OCI-LY7 (cell line): ENCODE data around the gene PDCD10. TPM values are rescaled to one million over a fixed set of nuclear protein-coding genes. Genes with fewer than 3 reads are reported as not detected.
A peak's percentile ranks its signal among the peaks of the same experiment; 100 is the strongest.

Experiments
- BruUV-seq: library from RNA; stranded (reverse); fragments of 400-500 nt; replicated peaks from 2 replicates; lab custom pipeline; 2021; lab: Mats Ljungman, UMichigan
- CTCF ChIA-PET: fragments of 300-600 bp; sonication (Branson Sonifier 250); formaldehyde crosslinking; loops from one replicate; lab custom pipeline; 2022; ENCODE audit warnings: antibody characterized with exemption; ENCODE audit not compliant: unreplicated experiment; lab: Charles Lee
- POLR2A ChIA-PET: fragments of 300-600 bp; sonication (Branson Sonifier 250); formaldehyde crosslinking; loops from one replicate; lab custom pipeline; 2022; ENCODE audit warnings: antibody characterized with exemption; lab: Charles Lee
- DNase-seq: peaks from one replicate; pipeline ENCODE4 v3.0.0-alpha.2; 2015; ENCODE audit warnings: low spot score
- H2AFZ ChIP-seq: fragments of 200-600 bp; sonication (generic), shearing (Covaris generic); 2 replicates; pipeline ENCODE4 v1.6.1; 2014; ENCODE audit warnings: mild to moderate bottlenecking, antibody characterized with exemption, low read length, moderate library complexity
- H3K27ac ChIP-seq: fragments of 200-600 bp; sonication (generic); 2 replicates; pipeline ENCODE4 v1.5.1; 2014; ENCODE audit warnings: mixed run types, low read depth, mild to moderate bottlenecking, moderate library complexity, low read length, inconsistent platforms; ENCODE audit not compliant: poor library complexity, severe bottlenecking
- H3K36me3 ChIP-seq: fragments of 200-600 bp; sonication (generic); 2 replicates; pipeline ENCODE4 v1.6.1; 2014; ENCODE audit warnings: mild to moderate bottlenecking, antibody characterized with exemption, low read length, moderate library complexity, mixed read lengths; ENCODE audit not compliant: insufficient read depth
- H3K4me1 ChIP-seq: fragments of 200-600 bp; sonication (generic); 2 replicates; pipeline ENCODE4 v1.5.1; 2014; ENCODE audit warnings: mild to moderate bottlenecking, low read length; ENCODE audit not compliant: insufficient read depth, poor library complexity, severe bottlenecking
- H3K4me2 ChIP-seq: fragments of 200-600 bp; sonication (generic); 2 replicates; pipeline ENCODE4 v1.6.1; 2014; ENCODE audit warnings: mild to moderate bottlenecking, low read length
- H3K4me3 ChIP-seq: fragments of 200-600 bp; sonication (generic); 2 replicates; pipeline ENCODE4 v1.5.1; 2014; ENCODE audit warnings: mild to moderate bottlenecking, low read depth, low read length; ENCODE audit not compliant: poor library complexity, severe bottlenecking
- H3K79me2 ChIP-seq: fragments of 200-600 bp; sonication (generic); 2 replicates; pipeline ENCODE4 v1.6.1; 2016; ENCODE audit warnings: low read depth, mild to moderate bottlenecking, low read length, moderate library complexity, mixed read lengths; ENCODE audit not compliant: insufficient read depth
- H3K9me2 ChIP-seq: fragments of 200-600 bp; sonication (generic); 2 replicates; pipeline ENCODE4 v1.6.1; 2016; ENCODE audit warnings: mild to moderate bottlenecking, low read length, mixed read lengths; ENCODE audit not compliant: insufficient read depth
- H3K9me3 ChIP-seq: fragments of 200-600 bp; sonication (generic); 2 replicates; pipeline ENCODE4 v1.6.1; 2014; ENCODE audit warnings: mild to moderate bottlenecking, mixed run types, low read length, mixed read lengths
- H4K20me1 ChIP-seq: fragments of 200-600 bp; sonication (generic); 2 replicates; pipeline ENCODE4 v1.6.1; 2014; ENCODE audit warnings: mild to moderate bottlenecking, antibody characterized with exemption, low read length, moderate library complexity, mixed read lengths; ENCODE audit not compliant: insufficient read depth
- EZH2phosphoT487 ChIP-seq: fragments of 200-600 bp; sonication (generic); IDR thresholded peaks from 2 replicates; pipeline ENCODE4 v1.6.1; 2018; ENCODE audit warnings: low read depth, borderline replicate concordance, mild to moderate bottlenecking, mixed run types, antibody characterized with exemption, low read length, moderate library complexity, mixed read lengths
- intact Hi-C: fragments of 100-400 bp; cut with micrococcal nuclease; formaldehyde crosslinking; loops from one replicate; pipeline ENCODE4 v1.10.0; 2022; ENCODE audit not compliant: unreplicated experiment
- total RNA-seq, 2 experiments: library from RNA; depleted of rRNA in 1 of 2; stranded (reverse); fragments of >200 nt in 1 of 2; shearing (Covaris generic) in 1 of 2; gene quantifications; 2 replicates each; pipeline ENCODE4 v1.2.3, GENCODE V29; 2014 to 2022
- TF ChIP-seq, protein P1 (sequence below): fragments of 200-600 bp; sonication (generic); conservative IDR thresholded peaks from 2 replicates; pipeline ENCODE4 v1.5.1; 2014; ENCODE audit warnings: mild to moderate bottlenecking, antibody characterized with exemption, low read length, moderate library complexity, mixed read lengths

Gene PDCD10
- total RNA-seq, 2 experiments from 2014 or later: 76.3 to 84.4 TPM

DNA sequence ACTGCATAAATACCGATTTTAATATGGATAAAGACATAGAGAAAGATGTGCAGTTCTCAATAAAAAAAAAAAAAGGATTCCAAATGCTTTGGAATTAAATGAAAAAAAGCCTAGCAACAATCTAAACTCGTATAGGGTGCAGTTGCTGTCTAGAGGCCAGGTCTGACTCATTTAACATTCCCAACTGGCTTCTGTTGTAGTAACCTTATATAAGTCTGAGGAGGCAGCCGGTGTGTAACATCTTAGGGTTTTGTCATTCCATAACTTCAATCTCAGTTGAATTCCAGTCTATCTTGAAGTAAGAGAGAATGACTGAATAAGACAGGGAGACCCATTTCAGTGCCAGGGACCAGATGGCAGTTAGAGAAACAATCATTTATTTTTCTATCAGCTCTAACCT, 6.5 kb downstream of the PDCD10 start:
- ChIA-PET CTCF (no interaction called here), POLR2A (interaction anchor here (0.8 to 1.1 kb wide), 4 partner anchors 13 to 335 kb away, joined by 3 to 6 read pairs (median 4); no protein-coding TSS in a partner anchor)
- H3K4me2 ChIP-seq: peak overlapping the region; percentile 13; the same call in 1 of the 2 replicates
- peaks cover 100% of the 10 kb centered on the region for H3K79me2 ChIP-seq
- DNase-seq: no peak
- TF ChIP-seq EZH2phosphoT487: no peak
- TF ChIP-seq, protein P1, sequence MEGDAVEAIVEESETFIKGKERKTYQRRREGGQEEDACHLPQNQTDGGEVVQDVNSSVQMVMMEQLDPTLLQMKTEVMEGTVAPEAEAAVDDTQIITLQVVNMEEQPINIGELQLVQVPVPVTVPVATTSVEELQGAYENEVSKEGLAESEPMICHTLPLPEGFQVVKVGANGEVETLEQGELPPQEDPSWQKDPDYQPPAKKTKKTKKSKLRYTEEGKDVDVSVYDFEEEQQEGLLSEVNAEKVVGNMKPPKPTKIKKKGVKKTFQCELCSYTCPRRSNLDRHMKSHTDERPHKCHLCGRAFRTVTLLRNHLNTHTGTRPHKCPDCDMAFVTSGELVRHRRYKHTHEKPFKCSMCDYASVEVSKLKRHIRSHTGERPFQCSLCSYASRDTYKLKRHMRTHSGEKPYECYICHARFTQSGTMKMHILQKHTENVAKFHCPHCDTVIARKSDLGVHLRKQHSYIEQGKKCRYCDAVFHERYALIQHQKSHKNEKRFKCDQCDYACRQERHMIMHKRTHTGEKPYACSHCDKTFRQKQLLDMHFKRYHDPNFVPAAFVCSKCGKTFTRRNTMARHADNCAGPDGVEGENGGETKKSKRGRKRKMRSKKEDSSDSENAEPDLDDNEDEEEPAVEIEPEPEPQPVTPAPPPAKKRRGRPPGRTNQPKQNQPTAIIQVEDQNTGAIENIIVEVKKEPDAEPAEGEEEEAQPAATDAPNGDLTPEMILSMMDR: no peak
- intact Hi-C loops: no loop called here
- no peak overlapping the region for H3K4me3 ChIP-seq
- H3K9me2 ChIP-seq: no peaks in the 10 kb centered on the region
- peaks cover 48% of the 10 kb centered on the region for H3K36me3 ChIP-seq
- no peaks in the 10 kb centered on the region for H3K9me3 ChIP-seq
- H3K27ac ChIP-seq: no peak overlapping the region
- peaks cover 52% of the 10 kb centered on the region for H3K4me1 ChIP-seq
- BruUV-seq: no TSS peak
- H4K20me1 ChIP-seq: peaks cover 65% of the 10 kb centered on the region
- H2AFZ ChIP-seq: no peak overlapping the region

DNA sequence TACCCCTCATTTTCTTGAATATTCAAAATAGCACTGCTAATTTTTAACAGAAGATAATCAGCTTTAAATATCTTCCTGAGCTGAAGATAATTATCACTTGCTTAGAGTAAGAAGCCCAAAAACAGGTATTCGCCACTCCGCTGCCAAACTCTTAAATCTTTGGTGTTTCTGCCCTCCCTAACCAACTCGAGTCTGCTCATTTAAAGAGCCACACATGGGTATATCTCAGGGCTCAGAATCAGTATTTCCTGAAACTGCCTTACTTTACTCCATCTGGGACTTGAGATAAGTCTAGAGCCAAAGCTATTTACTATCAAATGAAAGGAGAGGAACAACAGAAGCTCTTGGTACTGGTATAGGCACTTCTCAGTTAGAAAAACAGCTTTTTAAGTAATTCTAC, 10.8 kb downstream of the PDCD10 start:
- Histone ChIP-seq H3K9me3 (peaks cover 7% of the 10 kb centered on the region; the same call in 1 of the 2 replicates), H2AFZ (no peak overlapping the region), H3K27ac (no peak overlapping the region), H3K9me2 (no peaks in the 10 kb centered on the region), H3K79me2 (peaks cover 100% of the 10 kb centered on the region), H3K4me1 (peaks cover 23% of the 10 kb centered on the region), H3K4me3 (no peak overlapping the region), H3K4me2 (no peak overlapping the region), H4K20me1 (peaks cover 30% of the 10 kb centered on the region), H3K36me3 (peaks cover 72% of the 10 kb centered on the region)
- intact Hi-C loops: no loop called here
- BruUV-seq: no TSS peak
- no peak for DNase-seq
- ChIA-PET POLR2A (interaction anchor here (0.9 to 1.5 kb wide), 5 partner anchors 11 to 26 kb away, joined by 3 to 6 read pairs (median 3); partner anchors contain the start of gene PDCD10), CTCF (no interaction called here)
- no peak for TF ChIP-seq EZH2phosphoT487
- TF ChIP-seq, protein P1: no peak

- H3K4me1 ChIP-seq: peaks cover 16% of the 10 kb centered on the region
- H3K36me3 ChIP-seq: peaks cover 77% of the 10 kb centered on the region
- CTCF ChIA-PET: no interaction called here
- H3K9me3 ChIP-seq: peaks cover 7% of the 10 kb centered on the region; the same call in 1 of the 2 replicates
- no peak for DNase-seq
- POLR2A ChIA-PET: interaction anchor here (0.9 to 1.5 kb wide), 5 partner anchors 11 to 27 kb away, joined by 3 to 6 read pairs (median 3); partner anchors contain the start of gene PDCD10
- peaks cover 93% of the 10 kb centered on the region for H3K79me2 ChIP-seq
- TF ChIP-seq, protein P1: no peak
- TF ChIP-seq EZH2phosphoT487: no peak
- no peak overlapping the region for H3K4me2 ChIP-seq
- peaks cover 22% of the 10 kb centered on the region for H4K20me1 ChIP-seq
- no peak overlapping the region for H3K27ac ChIP-seq
- no peak overlapping the region for H3K4me3 ChIP-seq
- no peak overlapping the region for H2AFZ ChIP-seq
- H3K9me2 ChIP-seq: no peaks in the 10 kb centered on the region
- no TSS peak for BruUV-seq
- intact Hi-C loops: no loop called here
Observed at GRCh38 chr3:167723025-167723512, 11.6 kb downstream of the PDCD10 start.
